Loucy (cell line): ENCODE data around the gene TMPRSS5.

Experiments
- H2AFZ ChIP-seq: fragments of 200-600 bp; sonication (generic); 2 replicates; pipeline ENCODE4 v1.6.0; 2016; ENCODE audit warnings: antibody characterized with exemption, mild to moderate bottlenecking, low read length, moderate library complexity
- H3F3A ChIP-seq: fragments of 200-600 bp; 2 replicates; pipeline ENCODE4 v1.6.0; 2016; ENCODE audit warnings: antibody characterized with exemption, low read depth, mild to moderate bottlenecking
- H3K27me3 ChIP-seq: fragments of 200-600 bp; sonication (generic); 2 replicates; pipeline ENCODE4 v1.6.1; 2014; ENCODE audit warnings: low read length, mild to moderate bottlenecking; ENCODE audit not compliant: insufficient read depth, poor library complexity, severe bottlenecking
- H3K36me3 ChIP-seq: fragments of 200-600 bp; sonication (generic); 2 replicates; pipeline ENCODE4 v1.6.1; 2016; ENCODE audit warnings: low read length; ENCODE audit not compliant: insufficient read depth
- H3K4me1 ChIP-seq: fragments of 200-600 bp; sonication (generic); 2 replicates; pipeline ENCODE4 v1.5.1; 2014; ENCODE audit warnings: low read length, mild to moderate bottlenecking; ENCODE audit not compliant: insufficient read depth, poor library complexity, severe bottlenecking
- H3K4me2 ChIP-seq: fragments of 200-600 bp; sonication (generic); 2 replicates; pipeline ENCODE4 v1.6.0; 2014; ENCODE audit warnings: antibody characterized with exemption, low read length, low read depth, mild to moderate bottlenecking; ENCODE audit not compliant: poor library complexity, severe bottlenecking
- H3K4me3 ChIP-seq: fragments of 200-600 bp; sonication (generic); 2 replicates; pipeline ENCODE4 v1.5.1; 2014; ENCODE audit warnings: low read length, mild to moderate bottlenecking, mixed read lengths; ENCODE audit not compliant: poor library complexity, severe bottlenecking
- H3K79me2 ChIP-seq: fragments of 200-600 bp; sonication (generic); 2 replicates; pipeline ENCODE4 v1.6.1; 2014; ENCODE audit warnings: low read length; ENCODE audit not compliant: insufficient read depth
- H3K9ac ChIP-seq: fragments of 200-600 bp; sonication (generic); 2 replicates; pipeline ENCODE4 v1.6.0; 2014; ENCODE audit warnings: mild to moderate bottlenecking, low read depth, low read length, moderate library complexity; ENCODE audit not compliant: poor library complexity, severe bottlenecking
- H3K9me2 ChIP-seq: fragments of 200-600 bp; sonication (generic); replicated peaks from 2 replicates; pipeline ENCODE4 v1.6.1; 2016; ENCODE audit warnings: low read depth, low read length, mixed read lengths
- H3K9me3 ChIP-seq: fragments of 200-600 bp; sonication (generic); 2 replicates; pipeline ENCODE4 v1.6.1; 2014; ENCODE audit warnings: mild to moderate bottlenecking, antibody characterized with exemption, low read length, low read depth; ENCODE audit not compliant: insufficient read depth
- H4K20me1 ChIP-seq: fragments of 200-600 bp; sonication (generic); 2 replicates; pipeline ENCODE4 v1.6.0; 2014; ENCODE audit warnings: antibody characterized with exemption, low read length, mild to moderate bottlenecking; ENCODE audit not compliant: insufficient read depth, poor library complexity, severe bottlenecking
- EZH2phosphoT487 ChIP-seq: fragments of 200-600 bp; IDR thresholded peaks from 2 replicates; pipeline ENCODE4 v1.6.1; 2018; ENCODE audit warnings: antibody characterized with exemption, mild to moderate bottlenecking, moderate library complexity, borderline replicate concordance
- TF ChIP-seq, protein P1 (sequence below): fragments of 200-600 bp; sonication (generic); conservative IDR thresholded peaks from 2 replicates; pipeline ENCODE4 v1.5.1; 2014; ENCODE audit warnings: mild to moderate bottlenecking, antibody characterized with exemption, low read length

The TMPRSS5 gene

GRCh38 chr11:113705871-113706655 is at the start of gene TMPRSS5:
Gene TMPRSS5 (minus strand): TSS chr11:113706308. CDS start chr11:113706224, 84 bp downstream.
- Histone ChIP-seq H3K4me1 (peaks cover 12% of the 10 kb centered on the region), H3K9ac (peak within 1 kb of the TSS; percentile 18), H3K9me2 (no peaks in the 10 kb centered on the region), H3F3A (no peaks in the 10 kb centered on the region), H3K27me3 (no peaks in the 10 kb centered on the region), H3K4me2 (peak within 1 kb of the TSS; percentile 49), H3K4me3 (peak within 1 kb of the TSS; percentile 26), H3K36me3 (no peaks in the 10 kb centered on the region), H2AFZ (no peak within 1 kb of the TSS), H4K20me1 (no peaks in the 10 kb centered on the region), H3K79me2 (no peaks in the 10 kb centered on the region), H3K9me3 (no peaks in the 10 kb centered on the region)
- TF ChIP-seq, protein P1, sequence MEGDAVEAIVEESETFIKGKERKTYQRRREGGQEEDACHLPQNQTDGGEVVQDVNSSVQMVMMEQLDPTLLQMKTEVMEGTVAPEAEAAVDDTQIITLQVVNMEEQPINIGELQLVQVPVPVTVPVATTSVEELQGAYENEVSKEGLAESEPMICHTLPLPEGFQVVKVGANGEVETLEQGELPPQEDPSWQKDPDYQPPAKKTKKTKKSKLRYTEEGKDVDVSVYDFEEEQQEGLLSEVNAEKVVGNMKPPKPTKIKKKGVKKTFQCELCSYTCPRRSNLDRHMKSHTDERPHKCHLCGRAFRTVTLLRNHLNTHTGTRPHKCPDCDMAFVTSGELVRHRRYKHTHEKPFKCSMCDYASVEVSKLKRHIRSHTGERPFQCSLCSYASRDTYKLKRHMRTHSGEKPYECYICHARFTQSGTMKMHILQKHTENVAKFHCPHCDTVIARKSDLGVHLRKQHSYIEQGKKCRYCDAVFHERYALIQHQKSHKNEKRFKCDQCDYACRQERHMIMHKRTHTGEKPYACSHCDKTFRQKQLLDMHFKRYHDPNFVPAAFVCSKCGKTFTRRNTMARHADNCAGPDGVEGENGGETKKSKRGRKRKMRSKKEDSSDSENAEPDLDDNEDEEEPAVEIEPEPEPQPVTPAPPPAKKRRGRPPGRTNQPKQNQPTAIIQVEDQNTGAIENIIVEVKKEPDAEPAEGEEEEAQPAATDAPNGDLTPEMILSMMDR, result no peak
- TF ChIP-seq EZH2phosphoT487, result no peak

GRCh38 chr11:113752932-113753331 is 46.8 kb upstream of the TMPRSS5 start:
- Histone ChIP-seq H3K9ac (no peak overlapping the region), H4K20me1 (no peaks in the 10 kb centered on the region), H3K79me2 (no peaks in the 10 kb centered on the region), H3K36me3 (peaks cover 57% of the 10 kb centered on the region), H3F3A (no peaks in the 10 kb centered on the region), H3K27me3 (no peaks in the 10 kb centered on the region), H3K9me3 (no peaks in the 10 kb centered on the region), H3K4me1 (no peaks in the 10 kb centered on the region), H3K4me2 (no peak overlapping the region), H3K4me3 (no peak overlapping the region), H3K9me2 (no peaks in the 10 kb centered on the region), H2AFZ (no peak overlapping the region)
- no peak for TF ChIP-seq EZH2phosphoT487
- TF ChIP-seq, protein P1, result no peak

DNA sequence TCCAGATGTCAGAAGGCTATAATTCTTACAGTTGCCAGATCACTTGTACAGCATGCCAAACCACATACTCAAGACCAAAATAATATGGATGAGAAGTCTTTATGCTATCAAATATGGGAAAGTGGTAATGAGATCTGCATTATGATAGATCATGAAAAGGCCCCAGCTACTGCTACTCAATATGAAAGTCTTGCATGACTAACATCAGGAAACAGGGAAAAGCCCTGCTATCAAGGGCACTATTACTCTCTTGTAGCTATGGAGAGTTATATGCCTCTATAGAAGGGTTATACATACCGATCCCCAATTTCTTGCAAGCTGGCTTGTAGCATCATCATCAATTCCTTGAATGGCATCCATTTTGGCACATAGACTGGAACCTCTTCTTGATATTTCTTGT is 30.2 kb upstream of the TMPRSS5 start:
- Histone ChIP-seq H3K4me2 (no peak overlapping the region), H3F3A (no peaks in the 10 kb centered on the region), H3K4me1 (no peaks in the 10 kb centered on the region), H3K9me3 (no peaks in the 10 kb centered on the region), H2AFZ (no peak overlapping the region), H3K36me3 (peaks cover 94% of the 10 kb centered on the region; the same call in 1 of the 2 replicates), H3K9ac (no peak overlapping the region), H3K9me2 (no peaks in the 10 kb centered on the region), H4K20me1 (no peaks in the 10 kb centered on the region), H3K79me2 (no peaks in the 10 kb centered on the region), H3K27me3 (no peaks in the 10 kb centered on the region), H3K4me3 (no peak overlapping the region)
- TF ChIP-seq EZH2phosphoT487, result no peak
- TF ChIP-seq, protein P1, result no peak
